Immature natural killer cell (primary cell): Measurements from ENCODE around the gene PPBP. TPM values are rescaled to one million over a fixed set of nuclear protein-coding genes. Genes with fewer than 3 reads are reported as not detected.

Experiments used
- DNase-seq, 3 donors: peaks; one replicate each; pipeline ENCODE4 v3.0.0; 2022; ENCODE audit warnings: mixed read lengths in 1 of 3
- H3K27ac Mint-ChIP-seq, 6 donors: one replicate each; pipeline ENCODE4 v1.8.0; 2020; ENCODE audit warnings: mixed read lengths in 6 of 6, mild to moderate bottlenecking in 5 of 6, inconsistent platforms in 4 of 6, moderate library complexity in 3 of 6
- H3K27me3 Mint-ChIP-seq, 3 donors: one replicate each; pipeline ENCODE4 v1.8.0; 2020 to 2021; ENCODE audit warnings: low read depth in 3 of 3, mild to moderate bottlenecking in 3 of 3, mixed read lengths in 3 of 3, moderate library complexity in 3 of 3, inconsistent platforms in 1 of 3
- H3K36me3 Mint-ChIP-seq, 3 donors: one replicate each; pipeline ENCODE4 v1.8.0; 2020; ENCODE audit warnings: mixed read lengths in 3 of 3, inconsistent platforms in 2 of 3, mild to moderate bottlenecking in 2 of 3
- H3K4me1 Mint-ChIP-seq, 2 donors: one replicate each; pipeline ENCODE4 v1.8.0; 2020; ENCODE audit warnings: inconsistent platforms in 2 of 2, mild to moderate bottlenecking in 2 of 2, mixed read lengths in 2 of 2, moderate library complexity in 1 of 2
- H3K4me3 Mint-ChIP-seq, 5 donors: one replicate each; pipeline ENCODE4 v1.8.0; 2020; ENCODE audit warnings: mild to moderate bottlenecking in 5 of 5, mixed read lengths in 5 of 5, inconsistent platforms in 3 of 5, moderate library complexity in 3 of 5
- H3K9me3 Mint-ChIP-seq, 6 donors: one replicate each; pipeline ENCODE4 v1.8.0; 2020; ENCODE audit warnings: mild to moderate bottlenecking in 6 of 6, mixed read lengths in 6 of 6, inconsistent platforms in 4 of 6, moderate library complexity in 3 of 6
- polyA plus RNA-seq, 3 donors: library from polyadenylated mRNA; unstranded; fragments of 300-500 nt; fragmentation: Illumina TruSeq; gene quantifications; one replicate each; pipeline ENCODE4 v1.2.3, GENCODE V29; 2021

Gene PPBP
- 100 to 1,000 TPM in 1 of 3 donors, 10 to 100 TPM in 2; 13.6 to 258 (median 35.7) TPM for polyA plus RNA-seq

- Mint-ChIP-seq H3K4me1 (no peaks in the 10 kb centered on the region), H3K4me3 (no peak within 1 kb of the TSS), H3K36me3 (no peaks in the 10 kb centered on the region), H3K9me3 (peaks cover 0 to 3% (median under 1%) of the 10 kb centered on the region in 6 donors), H3K27ac (no peak within 1 kb of the TSS), H3K27me3 (peaks cover 0 to 3% (median 2%) of the 10 kb centered on the region in 3 donors)
- DNase-seq = no peak
These were observed at the start of gene PPBP for GRCh38 chr4:73988061-73988460. Gene PPBP (minus strand): TSS chr4:73988190. CDS start chr4:73988103, 87 bp downstream.

- Mint-ChIP-seq H3K9me3 (peaks cover 0 to 6% (median 0%) of the 10 kb centered on the region in 6 donors), H3K4me3 (peak overlapping the region; percentile 74 to 83 (median 78))
These were observed 49.3 kb upstream of the PPBP start for GRCh38 chr4:74037076-74037955.

GRCh38 chr4:74033739-74034138 is 45.7 kb upstream of the PPBP start:
- Mint-ChIP-seq H3K9me3 (peaks cover 0 to 5% (median 0%) of the 10 kb centered on the region in 6 donors), H3K36me3 (no peaks in the 10 kb centered on the region), H3K27ac (no peak overlapping the region), H3K27me3 (peaks cover 3 to 13% (median 4%) of the 10 kb centered on the region in 3 donors), H3K4me3 (no peak overlapping the region), H3K4me1 (peaks cover 4 to 8% of the 10 kb centered on the region in 2 donors)
- DNase-seq = no peak

More at GRCh38 chr4:74037076-74037955, 49.3 kb upstream of the PPBP start:
- no peak for DNase-seq
- peaks cover 11 to 18% of the 10 kb centered on the region in 2 donors for H3K4me1 Mint-ChIP-seq
- H3K27ac Mint-ChIP-seq = no peak overlapping the region
- no peaks in the 10 kb centered on the region for H3K36me3 Mint-ChIP-seq
- H3K27me3 Mint-ChIP-seq = peaks cover 3 to 17% (median 6%) of the 10 kb centered on the region in 3 donors

GRCh38 chr4:74032064-74032463 is 44.1 kb upstream of the PPBP start:
- no peaks in the 10 kb centered on the region for H3K4me1 Mint-ChIP-seq
- peaks cover 0 to 2% (median 1%) of the 10 kb centered on the region in 3 donors for H3K27me3 Mint-ChIP-seq
- peaks cover 0 to 6% (median 0%) of the 10 kb centered on the region in 6 donors for H3K9me3 Mint-ChIP-seq
- no peaks in the 10 kb centered on the region for H3K36me3 Mint-ChIP-seq
- H3K27ac Mint-ChIP-seq = no peak overlapping the region
- DNase-seq = no peak
- no peak overlapping the region for H3K4me3 Mint-ChIP-seq

- H3K36me3 Mint-ChIP-seq = no peaks in the 10 kb centered on the region
- H3K9me3 Mint-ChIP-seq = peaks cover 0 to 6% (median under 1%) of the 10 kb centered on the region in 6 donors
- H3K4me1 Mint-ChIP-seq = no peaks in the 10 kb centered on the region
- no peak overlapping the region for H3K4me3 Mint-ChIP-seq
- DNase-seq = no peak
- no peak overlapping the region for H3K27ac Mint-ChIP-seq
- H3K27me3 Mint-ChIP-seq = peaks cover 0 to 2% (median 0%) of the 10 kb centered on the region in 3 donors
These were observed 43.6 kb upstream of the PPBP start for GRCh38 chr4:74031576-74031975.

GRCh38 chr4:74030285-74030684 is 42.3 kb upstream of the PPBP start:
- Mint-ChIP-seq H3K27ac (no peak overlapping the region), H3K4me1 (no peaks in the 10 kb centered on the region), H3K9me3 (peaks cover 0 to 10% (median 2%) of the 10 kb centered on the region in 6 donors), H3K27me3 (peaks cover 0 to 2% (median 0%) of the 10 kb centered on the region in 3 donors), H3K4me3 (no peak overlapping the region), H3K36me3 (no peaks in the 10 kb centered on the region)
- DNase-seq = no peak

- Mint-ChIP-seq H3K27ac (no peak overlapping the region), H3K36me3 (peaks cover 0 to 4% (median 0%) of the 10 kb centered on the region in 3 donors), H3K27me3 (peaks cover 0 to 2% (median 0%) of the 10 kb centered on the region in 3 donors), H3K4me3 (no peak overlapping the region), H3K9me3 (peaks cover 0 to 10% (median 2%) of the 10 kb centered on the region in 6 donors), H3K4me1 (no peaks in the 10 kb centered on the region)
- DNase-seq = no peak
These were observed 40.5 kb upstream of the PPBP start for GRCh38 chr4:74028504-74028903.

- H3K36me3 Mint-ChIP-seq = peaks cover 0 to 4% (median 0%) of the 10 kb centered on the region in 3 donors
- H3K27ac Mint-ChIP-seq = no peak overlapping the region
- no peak for DNase-seq
- peaks cover 0 to 2% of the 10 kb centered on the region in 2 donors for H3K4me1 Mint-ChIP-seq
- peaks cover 0 to 2% (median 1%) of the 10 kb centered on the region in 3 donors for H3K27me3 Mint-ChIP-seq
- no peak overlapping the region for H3K4me3 Mint-ChIP-seq
- peaks cover 0 to 10% (median 4%) of the 10 kb centered on the region in 6 donors for H3K9me3 Mint-ChIP-seq
These were observed 35.7 kb upstream of the PPBP start for GRCh38 chr4:74023709-74024108.

GRCh38 chr4:74021601-74022000 is 33.6 kb upstream of the PPBP start:
- H3K4me3 Mint-ChIP-seq = no peak overlapping the region
- H3K36me3 Mint-ChIP-seq = peaks cover 0 to 4% (median 0%) of the 10 kb centered on the region in 3 donors
- peaks cover 0 to 2% (median 2%) of the 10 kb centered on the region in 3 donors for H3K27me3 Mint-ChIP-seq
- DNase-seq = no peak
- no peak overlapping the region for H3K27ac Mint-ChIP-seq
- peaks cover 0 to 9% (median 2%) of the 10 kb centered on the region in 6 donors for H3K9me3 Mint-ChIP-seq
- H3K4me1 Mint-ChIP-seq = peaks cover 3 to 12% of the 10 kb centered on the region in 2 donors

- Mint-ChIP-seq H3K9me3 (peaks cover 0 to 5% (median under 1%) of the 10 kb centered on the region in 6 donors), H3K4me3 (no peak overlapping the region), H3K4me1 (peaks cover 17 to 20% of the 10 kb centered on the region in 2 donors), H3K36me3 (no peaks in the 10 kb centered on the region), H3K27ac (peak overlapping the region in 1 of 6 donors; percentile 20), H3K27me3 (peaks cover 2 to 5% (median 2%) of the 10 kb centered on the region in 3 donors)
- no peak for DNase-seq
These were observed 30.8 kb upstream of the PPBP start for GRCh38 chr4:74018771-74019170.

- Mint-ChIP-seq H3K4me3 (no peak overlapping the region), H3K4me1 (peaks cover 17 to 20% of the 10 kb centered on the region in 2 donors), H3K27me3 (peaks cover 2 to 6% (median 4%) of the 10 kb centered on the region in 3 donors), H3K27ac (no peak overlapping the region), H3K36me3 (no peaks in the 10 kb centered on the region), H3K9me3 (peaks cover 0 to 7% (median 3%) of the 10 kb centered on the region in 6 donors)
- no peak for DNase-seq
These were observed 30.1 kb upstream of the PPBP start for GRCh38 chr4:74018116-74018515.

- peak in 1 of 3 donors; percentile 7 for DNase-seq
- Mint-ChIP-seq H3K4me1 (peaks cover 17 to 20% of the 10 kb centered on the region in 2 donors), H3K36me3 (no peaks in the 10 kb centered on the region), H3K27ac (no peak overlapping the region), H3K4me3 (no peak overlapping the region), H3K27me3 (peaks cover 2 to 5% (median 4%) of the 10 kb centered on the region in 3 donors), H3K9me3 (peaks cover 0 to 4% (median 2%) of the 10 kb centered on the region in 6 donors)
These were observed 28.1 kb upstream of the PPBP start for GRCh38 chr4:74016068-74016467.

- Mint-ChIP-seq H3K36me3 (no peaks in the 10 kb centered on the region), H3K9me3 (peaks cover 0 to 10% (median 2%) of the 10 kb centered on the region in 6 donors), H3K4me3 (no peak overlapping the region), H3K27me3 (peaks cover 2 to 4% (median 4%) of the 10 kb centered on the region in 3 donors), H3K4me1 (peaks cover 17 to 20% of the 10 kb centered on the region in 2 donors), H3K27ac (no peak overlapping the region)
- DNase-seq = no peak
These were observed 27.3 kb upstream of the PPBP start for GRCh38 chr4:74015126-74015780.
